ENCODE results near the gene MAEA. TPM values are rescaled to one million over a fixed set of nuclear protein-coding genes. Genes with fewer than 3 reads are reported as not detected.
A peak's percentile ranks its signal among the peaks of the same experiment; 100 is the strongest.
"Not testable (repeated sequence)": the region's sequence is repeated elsewhere in the genome, so short reads cannot be mapped to it uniquely, and the experiment has no call there.

Gene MAEA
- total RNA-seq, 2 donors from 2014 or later = 37.5 to 43.7 TPM

DNA sequence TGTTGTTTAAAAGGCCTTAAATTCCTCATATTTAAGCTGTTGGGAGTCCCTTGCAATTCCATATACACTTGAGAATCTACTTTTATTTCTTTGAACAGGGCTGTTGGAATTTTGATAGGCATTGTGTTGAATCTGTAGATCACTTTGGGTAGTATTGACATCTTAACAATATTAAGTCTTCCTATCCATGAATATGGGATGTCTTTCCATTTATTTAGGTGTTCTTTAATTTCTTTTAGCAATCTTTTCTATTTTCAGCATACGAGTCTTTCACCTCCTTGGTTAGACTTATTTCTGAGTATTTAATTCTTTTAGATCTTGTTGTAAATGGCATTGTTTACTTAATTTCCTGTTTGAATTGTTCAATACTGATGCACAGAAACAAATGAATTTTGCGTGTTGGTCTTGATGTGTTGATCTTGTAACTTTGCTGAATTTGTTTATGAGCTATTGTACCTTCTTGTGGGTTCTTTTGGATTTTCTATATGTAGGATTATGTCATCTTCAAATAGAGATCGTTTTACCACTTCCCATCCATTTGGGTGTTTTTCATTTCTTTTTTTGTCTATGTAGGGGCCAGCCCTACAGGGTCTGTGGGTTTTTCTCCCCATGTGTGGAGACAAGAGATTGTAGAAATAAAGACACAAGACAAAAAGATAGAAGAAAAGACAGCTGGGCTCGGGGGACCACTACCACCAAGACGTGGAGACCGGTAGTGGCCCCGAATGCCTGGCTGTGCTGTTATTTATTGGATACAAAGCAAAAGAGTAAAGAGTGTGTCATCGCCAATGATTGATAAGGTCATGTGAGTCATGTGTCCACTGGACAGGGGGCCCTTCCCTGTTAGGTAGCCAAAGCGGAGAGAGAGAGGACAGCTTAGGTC is 22.6 kb upstream of the MAEA start:
- no peak for DNase-seq (ENCODE audit: low spot score)
- intact Hi-C loops (cut with DNase I) = no loop called here

- intact Hi-C loops (cut with DNase I) = no loop called here
- DNase-seq (ENCODE audit: low spot score) = no peak
Observed at GRCh38 chr4:1269209-1269608, 20.5 kb upstream of the MAEA start.

DNA sequence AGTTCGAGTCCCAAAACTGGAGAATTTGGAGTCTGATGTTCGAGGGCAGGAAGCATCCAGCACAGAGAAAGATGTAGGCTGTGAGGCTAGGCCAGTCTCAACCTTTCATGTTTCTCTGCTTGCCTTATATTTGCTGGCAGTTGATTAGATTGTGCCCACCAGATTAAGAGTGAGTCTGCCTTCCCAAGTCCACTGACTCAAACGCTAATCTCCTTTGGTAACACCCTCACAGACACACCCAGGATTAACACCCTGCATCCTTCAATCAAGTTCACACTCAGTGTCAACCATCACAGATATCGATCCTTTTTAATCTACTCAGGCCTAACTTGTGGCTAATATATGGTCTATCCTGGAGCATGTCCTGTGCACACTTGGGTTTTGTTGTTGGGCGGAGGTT is 18.0 kb upstream of the MAEA start:
- intact Hi-C loops (cut with DNase I) = no loop called here
- no peak for DNase-seq (ENCODE audit: low spot score)

- no peak for DNase-seq (ENCODE audit: low spot score)
- intact Hi-C loops (cut with DNase I) = no loop called here
Observed at GRCh38 chr4:1274871-1275270, 14.8 kb upstream of the MAEA start.

- DNase-seq (ENCODE audit: low spot score) = no peak
- intact Hi-C loops (cut with DNase I) = no loop called here
Observed at GRCh38 chr4:1276984-1277383, 12.7 kb upstream of the MAEA start.

DNA sequence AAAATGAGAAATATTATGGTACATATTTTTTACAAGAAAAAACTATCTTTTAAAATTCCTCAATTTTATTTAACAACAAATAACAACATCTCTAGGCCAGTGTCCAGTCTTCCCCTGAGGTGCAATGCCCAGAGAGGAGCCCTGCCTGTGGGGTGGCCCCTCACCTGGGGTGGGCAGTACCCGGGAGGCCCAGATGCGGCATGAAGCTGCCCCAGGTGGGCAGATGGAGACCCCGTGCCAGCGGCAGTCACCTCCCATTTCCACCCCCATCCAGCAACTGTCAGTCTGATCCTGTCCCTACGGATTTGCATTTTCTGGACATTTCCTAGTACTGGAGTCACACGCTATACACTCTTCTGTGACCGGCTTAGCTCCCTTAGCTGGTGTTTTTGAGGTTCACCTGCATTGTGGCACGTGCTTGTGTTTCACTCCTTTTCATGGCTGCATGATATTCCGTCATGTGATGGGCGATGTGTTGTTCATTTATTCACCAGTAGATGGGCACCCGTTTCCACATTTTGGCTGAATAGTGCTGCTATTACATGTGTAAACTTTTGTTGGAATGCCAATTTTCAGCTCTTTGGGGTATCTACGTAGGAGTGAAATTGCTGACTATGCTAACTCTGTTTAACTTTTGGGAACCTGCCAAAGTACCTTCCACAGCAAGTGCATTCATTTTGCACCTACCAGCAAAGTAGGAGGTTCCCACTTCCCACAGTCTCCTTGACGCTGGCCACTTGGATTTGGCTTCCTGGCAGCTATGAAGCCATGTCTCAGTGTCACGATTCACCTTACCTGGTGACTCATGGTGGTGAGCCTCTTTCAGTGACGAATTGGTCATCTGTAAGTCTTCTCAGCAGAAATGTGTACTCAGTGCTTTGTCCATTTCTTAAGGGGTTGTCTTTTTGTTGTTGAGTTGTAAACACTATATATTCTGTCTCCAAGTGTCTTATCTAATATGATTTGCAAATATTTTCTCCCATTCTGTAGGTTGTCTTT is 11.7 kb upstream of the MAEA start:
- intact Hi-C loops (cut with DNase I) = no loop called here

GRCh38 chr4:1279253-1279652 is 10.4 kb upstream of the MAEA start:
- DNase-seq (ENCODE audit: low spot score) = no peak
- intact Hi-C loops (cut with DNase I) = no loop called here

More for the DNA sequence above, 11.7 kb upstream of the MAEA start:
- no peak for DNase-seq (ENCODE audit: low spot score)

GRCh38 chr4:1283711-1284110 is 6.0 kb upstream of the MAEA start:
- intact Hi-C loops (cut with DNase I) = no loop called here
- no peak for DNase-seq (ENCODE audit: low spot score)

DNA sequence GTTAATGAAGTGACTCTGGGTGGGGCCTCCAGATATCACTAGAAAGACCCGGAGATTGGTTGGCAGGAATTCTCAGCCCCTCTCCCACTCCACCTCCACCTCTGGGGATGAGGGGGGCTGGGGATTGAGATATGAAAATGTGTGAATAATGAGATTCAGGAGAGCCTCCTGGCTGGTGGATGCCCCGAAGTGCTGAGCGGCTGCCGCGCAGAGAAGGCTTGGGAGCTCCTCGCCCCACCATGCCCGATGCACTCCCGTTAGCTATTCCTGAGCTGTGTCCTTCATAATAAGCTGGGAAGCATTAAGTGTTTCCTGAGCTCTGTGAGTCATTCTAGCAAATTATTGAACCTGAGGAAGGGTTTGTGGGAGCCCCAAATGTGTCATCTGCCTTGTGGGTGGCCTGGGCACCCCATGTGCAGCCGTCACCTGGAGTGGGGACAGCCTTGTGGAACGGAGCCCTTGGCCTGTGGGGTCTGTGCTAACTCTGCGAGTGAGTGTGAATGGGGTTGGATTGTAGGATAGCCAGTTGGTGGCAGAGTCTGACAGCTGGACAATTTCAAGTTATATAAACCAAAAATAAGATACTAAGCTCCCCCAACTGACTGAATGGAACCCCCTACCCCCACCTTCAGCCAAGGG is 4.4 kb upstream of the MAEA start:
- intact Hi-C loops (cut with DNase I) = loop anchor here in 1 of 2 donors (5.0 kb wide), 1 partner anchor 33 kb away; no protein-coding TSS in a partner anchor
- DNase-seq (ENCODE audit: low spot score) = no peak

DNA sequence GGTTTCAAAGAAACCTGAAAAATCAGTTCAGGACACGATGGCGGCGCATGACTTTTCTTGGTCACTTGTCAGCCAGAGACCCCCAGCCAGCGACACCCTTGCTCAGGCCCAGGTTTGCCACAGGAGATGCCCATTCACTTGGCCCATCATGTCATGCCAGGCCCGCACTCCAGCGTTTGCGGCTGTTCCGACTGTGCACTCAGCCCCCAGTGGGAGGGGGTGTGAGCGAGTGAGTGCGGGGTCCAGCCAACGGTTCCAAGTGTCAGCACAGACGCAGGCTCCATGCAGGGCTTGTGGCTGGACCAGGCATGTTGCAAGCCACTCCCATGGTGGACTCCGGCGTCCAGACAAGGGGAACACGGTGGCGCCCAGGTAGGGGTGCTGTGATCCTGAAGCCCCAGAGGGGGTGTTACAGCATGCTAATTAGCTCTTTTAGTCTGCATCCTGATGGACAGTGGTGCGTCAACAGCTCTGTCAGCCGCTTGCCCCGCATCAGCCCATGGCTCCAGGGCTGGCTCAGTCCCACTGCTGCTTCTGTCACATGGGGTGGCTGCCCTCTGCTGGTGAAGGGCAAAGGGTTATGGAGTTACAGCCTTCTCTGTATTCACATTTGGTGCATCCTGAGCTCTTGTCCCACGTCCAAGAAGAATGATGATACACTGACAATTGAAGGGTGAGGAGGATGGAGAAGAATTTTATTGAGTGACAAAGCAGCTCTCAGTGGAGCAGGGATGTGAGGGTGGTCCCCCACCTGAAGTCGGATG is 3.7 kb upstream of the MAEA start:
- intact Hi-C loops (cut with DNase I) = loop anchor here in 1 of 2 donors (5.0 kb wide), 1 partner anchor 34 kb away; no protein-coding TSS in a partner anchor
- DNase-seq (ENCODE audit: low spot score) = no peak

DNA sequence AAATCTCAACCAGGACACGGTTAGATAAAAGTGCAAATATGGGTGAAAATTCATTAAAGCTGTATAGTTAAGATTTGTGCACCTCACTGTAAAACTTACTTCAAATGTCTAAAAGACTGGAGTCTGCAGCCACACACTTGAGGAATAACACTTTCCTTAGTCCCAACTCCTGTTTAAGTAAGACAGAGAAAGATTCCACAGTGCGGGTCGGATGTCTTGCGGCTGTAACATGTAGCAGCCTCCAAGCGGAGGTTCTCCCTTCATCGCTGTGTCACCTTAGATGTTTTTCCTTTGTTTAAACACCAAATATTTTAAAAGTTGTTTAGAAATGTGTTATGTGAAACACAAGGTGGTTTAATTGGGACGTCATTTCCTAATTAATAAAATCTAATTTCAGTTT is 905 bp upstream of the MAEA start:
- intact Hi-C loops (cut with DNase I) = loop anchor here in 1 of 2 donors (5.0 kb wide), 1 partner anchor 36 kb away; no protein-coding TSS in a partner anchor

DNA sequence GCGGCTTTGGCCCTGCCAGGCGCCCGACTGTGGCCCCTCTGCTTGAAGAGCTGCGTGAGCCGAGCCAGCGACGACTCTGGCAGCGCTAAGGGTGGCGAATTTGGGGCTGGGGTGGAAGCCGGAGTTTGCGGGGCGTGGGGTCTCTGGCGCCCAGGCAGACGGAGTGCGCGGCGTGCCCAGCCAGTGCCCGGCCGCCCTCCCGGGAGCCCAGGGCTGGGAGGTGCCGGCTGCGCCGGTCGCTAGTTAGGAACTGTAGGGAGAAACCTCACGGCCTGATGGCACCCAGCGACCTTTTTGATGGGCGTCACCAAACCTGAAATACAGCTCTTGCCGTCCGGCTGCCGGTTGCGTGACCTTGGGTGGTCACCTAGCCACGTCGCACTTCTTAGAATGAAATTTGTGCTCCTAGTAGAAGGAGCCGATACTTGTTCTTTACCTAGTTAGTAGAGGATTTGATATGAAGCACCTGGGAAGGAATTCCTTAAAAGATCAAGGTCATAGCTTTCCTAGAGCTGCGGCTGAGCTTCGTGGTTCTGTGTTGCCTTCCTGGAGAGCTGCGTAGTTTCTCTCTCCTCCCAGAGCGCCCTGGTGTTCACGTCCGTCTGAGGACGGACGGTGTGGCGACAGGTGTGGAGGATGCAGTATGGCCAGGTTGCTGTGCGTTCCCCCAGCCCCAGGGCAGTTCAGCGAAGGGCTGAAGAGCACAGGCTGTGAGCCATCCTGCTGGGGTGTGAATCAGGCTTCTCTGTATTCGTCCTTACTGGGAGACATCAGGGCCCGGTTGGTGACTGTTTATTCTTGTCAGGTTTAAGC is 680 bp downstream of the MAEA start:
- DNase-seq (ENCODE audit: low spot score) = no peak
- intact Hi-C loops (cut with DNase I) = no loop called here

More for the DNA sequence above, 905 bp upstream of the MAEA start:
- DNase-seq (ENCODE audit: low spot score) = no peak

- no peak for DNase-seq (ENCODE audit: low spot score)
- intact Hi-C loops (cut with DNase I) = no loop called here
Observed at GRCh38 chr4:1291091-1291490, 1.4 kb downstream of the MAEA start.

- intact Hi-C loops (cut with DNase I) = no loop called here
- no peak for DNase-seq (ENCODE audit: low spot score)
Observed at GRCh38 chr4:1291996-1292702, 2.5 kb downstream of the MAEA start.

DNA sequence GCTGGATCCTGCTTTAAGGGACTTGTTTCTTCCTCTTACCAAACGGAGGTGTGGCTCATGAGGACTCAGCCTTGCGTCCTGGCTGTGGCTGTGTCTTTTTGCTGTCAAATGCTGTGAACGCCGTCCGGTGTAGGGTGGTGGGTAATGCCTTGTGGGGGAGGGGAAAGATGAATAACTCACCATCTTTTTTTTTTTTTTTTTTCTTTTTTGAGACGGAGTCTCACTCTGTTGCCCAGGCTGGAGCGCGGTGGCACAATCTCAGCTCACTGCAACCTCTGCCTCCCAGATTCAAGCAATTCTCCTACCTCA is 3.0 kb downstream of the MAEA start:
- intact Hi-C loops (cut with DNase I) = not testable (repeated sequence)
- DNase-seq (ENCODE audit: low spot score) = peak; percentile 68

DNA sequence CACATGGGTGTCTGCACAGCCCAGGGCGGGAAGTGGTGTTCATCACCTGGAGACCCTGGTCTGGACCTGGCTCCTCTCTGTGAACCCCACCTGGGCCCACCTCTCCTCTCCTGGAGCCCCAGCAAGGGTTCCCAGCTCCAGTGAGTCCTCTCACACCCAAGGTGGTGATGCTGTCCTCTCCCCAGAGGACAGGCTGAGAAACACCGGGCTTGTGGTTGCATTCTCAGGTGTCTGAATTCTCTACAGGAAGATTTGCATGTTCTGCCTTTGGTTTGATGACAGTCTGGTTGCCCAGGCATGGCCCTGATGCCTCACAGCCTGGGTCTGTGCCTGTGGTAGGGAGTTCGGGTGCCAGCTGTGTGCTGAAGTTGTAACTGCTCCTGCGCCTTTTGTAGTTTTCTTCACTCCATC is 3.8 kb downstream of the MAEA start:
- intact Hi-C loops (cut with DNase I) = no loop called here
- DNase-seq (ENCODE audit: low spot score) = no peak

GRCh38 chr4:1293991-1294390 is 4.3 kb downstream of the MAEA start:
- intact Hi-C loops (cut with DNase I) = no loop called here
- peak; percentile 89 for DNase-seq (ENCODE audit: low spot score)
